GM20000 (cell line): ENCODE results near the gene TAS2R41.

Experiments
- DNase-seq: peaks from one replicate; pipeline ENCODE4 v3.0.0; 2012; ENCODE audit warnings: low spot score
- TF ChIP-seq, protein P1 (sequence below): IDR thresholded peaks from 2 replicates; pipeline ENCODE4 v1.5.1; 2012; ENCODE audit warnings: mild to moderate bottlenecking, control low read depth; ENCODE audit errors: extremely low read depth, missing control alignments

TAS2R41 gene

DNA sequence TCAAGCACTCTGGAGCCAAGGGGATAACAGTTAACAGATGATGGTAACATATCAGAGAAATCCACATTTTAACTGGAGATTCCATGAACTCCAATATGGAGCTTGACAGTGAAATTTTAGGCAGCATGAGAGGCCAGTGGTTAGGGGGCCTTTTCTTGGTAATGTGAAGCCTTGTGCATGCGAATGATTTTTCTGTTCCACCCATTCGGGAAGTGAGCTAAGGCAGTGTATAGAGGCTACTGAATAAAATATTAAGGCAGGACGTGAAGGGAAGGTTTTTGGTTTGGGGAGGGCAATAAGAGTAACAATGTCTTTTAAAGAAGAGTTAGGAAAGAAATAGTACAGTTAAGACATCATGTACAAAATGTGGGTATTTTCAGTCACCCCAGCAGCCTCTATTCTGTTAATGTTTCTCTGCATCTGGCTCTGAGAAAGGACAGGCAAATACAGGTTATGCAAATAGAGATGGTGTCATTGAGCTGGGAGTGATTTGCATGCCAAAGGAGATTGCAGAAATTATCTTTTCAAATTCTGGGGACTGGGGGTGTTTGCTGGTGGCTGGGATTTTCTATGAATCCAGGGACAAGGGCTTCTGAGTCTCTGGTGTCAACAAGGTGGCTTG lies 41.2 kb upstream of the TAS2R41 start:
- DNase-seq = no peak

DNA sequence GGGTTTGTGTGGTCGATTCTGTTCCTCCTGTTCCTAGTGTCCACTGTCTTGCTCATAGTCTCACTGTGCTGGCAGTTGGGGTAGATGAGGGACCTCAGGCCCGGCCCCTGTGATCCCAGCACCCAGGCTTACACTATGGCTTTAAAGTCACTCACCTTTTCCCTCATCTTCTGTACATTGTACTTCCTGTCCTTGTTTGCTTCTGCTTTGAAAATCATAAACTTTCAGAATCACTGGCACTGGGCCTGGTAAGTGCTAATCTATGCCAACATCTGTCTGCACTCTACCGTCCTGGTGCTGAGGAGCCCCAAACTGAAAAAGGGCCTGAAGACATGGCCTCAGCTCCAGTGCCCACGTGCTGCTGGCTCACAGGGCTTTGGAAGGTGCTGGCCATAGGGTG lies 40.1 kb upstream of the TAS2R41 start:
- TF ChIP-seq, protein P1, sequence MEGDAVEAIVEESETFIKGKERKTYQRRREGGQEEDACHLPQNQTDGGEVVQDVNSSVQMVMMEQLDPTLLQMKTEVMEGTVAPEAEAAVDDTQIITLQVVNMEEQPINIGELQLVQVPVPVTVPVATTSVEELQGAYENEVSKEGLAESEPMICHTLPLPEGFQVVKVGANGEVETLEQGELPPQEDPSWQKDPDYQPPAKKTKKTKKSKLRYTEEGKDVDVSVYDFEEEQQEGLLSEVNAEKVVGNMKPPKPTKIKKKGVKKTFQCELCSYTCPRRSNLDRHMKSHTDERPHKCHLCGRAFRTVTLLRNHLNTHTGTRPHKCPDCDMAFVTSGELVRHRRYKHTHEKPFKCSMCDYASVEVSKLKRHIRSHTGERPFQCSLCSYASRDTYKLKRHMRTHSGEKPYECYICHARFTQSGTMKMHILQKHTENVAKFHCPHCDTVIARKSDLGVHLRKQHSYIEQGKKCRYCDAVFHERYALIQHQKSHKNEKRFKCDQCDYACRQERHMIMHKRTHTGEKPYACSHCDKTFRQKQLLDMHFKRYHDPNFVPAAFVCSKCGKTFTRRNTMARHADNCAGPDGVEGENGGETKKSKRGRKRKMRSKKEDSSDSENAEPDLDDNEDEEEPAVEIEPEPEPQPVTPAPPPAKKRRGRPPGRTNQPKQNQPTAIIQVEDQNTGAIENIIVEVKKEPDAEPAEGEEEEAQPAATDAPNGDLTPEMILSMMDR = no peak
- no peak for DNase-seq

More for the DNA sequence above, 41.2 kb upstream of the TAS2R41 start:
- TF ChIP-seq, protein P1 = no peak

DNA sequence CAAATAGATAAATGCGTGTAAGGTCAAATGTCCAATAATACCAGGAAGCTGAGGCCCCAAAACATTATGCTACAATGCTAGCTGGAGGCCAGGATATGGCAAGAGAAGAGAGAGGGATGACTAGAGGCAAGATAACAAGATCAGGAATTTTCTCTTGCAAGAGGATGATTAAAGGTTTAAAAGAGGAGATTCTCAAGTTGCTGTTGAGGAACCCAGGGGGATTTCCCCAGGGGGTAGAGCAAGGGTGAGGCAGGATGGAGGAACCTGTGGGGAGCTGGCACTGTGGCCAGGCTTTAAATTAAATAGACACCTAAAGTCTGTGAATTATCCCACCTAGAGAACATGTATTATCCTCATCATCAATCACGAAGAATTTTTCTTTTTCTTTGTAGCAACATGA lies 37.8 kb upstream of the TAS2R41 start:
- TF ChIP-seq, protein P1 = no peak
- DNase-seq = no peak

DNA sequence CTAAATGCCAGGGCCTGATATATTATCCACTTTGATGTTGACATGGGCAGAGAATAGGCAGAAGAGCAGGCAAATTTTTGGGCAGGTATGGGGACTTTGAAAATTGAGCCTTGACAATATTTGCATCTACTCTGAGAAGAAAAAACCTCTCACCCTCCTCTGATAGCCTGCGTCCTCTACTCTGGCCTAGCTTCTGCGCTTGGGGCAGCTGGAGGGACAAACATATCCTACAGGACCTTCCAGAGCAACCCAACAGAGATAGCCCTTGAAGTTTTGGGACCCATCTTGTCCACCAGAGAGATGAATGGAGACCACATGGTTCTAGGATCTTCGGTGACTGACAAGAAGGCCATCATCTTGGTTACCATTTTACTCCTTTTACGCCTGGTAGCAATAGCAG lies 34.5 kb upstream of the TAS2R41 start, which contains the start of gene TAS2R60:
TSS of gene TAS2R60 (plus strand) at position 301 of the 400 bp plus-strand sequence. CDS start at position 301, 0 bp downstream.
- DNase-seq = no peak
- TF ChIP-seq, protein P1 = no peak

DNA sequence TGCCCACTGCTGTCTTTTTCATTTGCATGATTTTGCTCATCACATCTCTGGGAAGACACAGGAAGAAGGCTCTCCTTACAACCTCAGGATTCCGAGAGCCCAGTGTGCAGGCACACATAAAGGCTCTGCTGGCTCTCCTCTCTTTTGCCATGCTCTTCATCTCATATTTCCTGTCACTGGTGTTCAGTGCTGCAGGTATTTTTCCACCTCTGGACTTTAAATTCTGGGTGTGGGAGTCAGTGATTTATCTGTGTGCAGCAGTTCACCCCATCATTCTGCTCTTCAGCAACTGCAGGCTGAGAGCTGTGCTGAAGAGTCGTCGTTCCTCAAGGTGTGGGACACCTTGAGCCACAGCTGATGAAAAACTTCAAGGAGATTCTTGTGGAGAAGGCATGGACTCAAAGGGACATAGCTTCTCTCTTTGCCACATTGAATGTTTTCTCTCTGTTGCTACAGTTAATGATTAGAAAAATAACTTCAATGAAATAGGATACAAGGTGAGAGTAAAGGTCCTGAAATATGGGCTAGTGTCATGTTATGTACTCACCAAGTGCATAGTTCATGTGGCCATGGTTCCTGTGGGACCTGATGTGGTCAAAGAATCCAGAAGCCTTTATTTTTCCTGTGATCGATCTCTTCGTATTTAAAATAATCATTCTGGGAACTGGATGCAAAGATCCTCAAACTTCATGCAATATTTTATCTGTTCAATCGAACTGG lies 33.5 kb upstream of the TAS2R41 start:
- DNase-seq = no peak
- TF ChIP-seq, protein P1 = no peak

DNA sequence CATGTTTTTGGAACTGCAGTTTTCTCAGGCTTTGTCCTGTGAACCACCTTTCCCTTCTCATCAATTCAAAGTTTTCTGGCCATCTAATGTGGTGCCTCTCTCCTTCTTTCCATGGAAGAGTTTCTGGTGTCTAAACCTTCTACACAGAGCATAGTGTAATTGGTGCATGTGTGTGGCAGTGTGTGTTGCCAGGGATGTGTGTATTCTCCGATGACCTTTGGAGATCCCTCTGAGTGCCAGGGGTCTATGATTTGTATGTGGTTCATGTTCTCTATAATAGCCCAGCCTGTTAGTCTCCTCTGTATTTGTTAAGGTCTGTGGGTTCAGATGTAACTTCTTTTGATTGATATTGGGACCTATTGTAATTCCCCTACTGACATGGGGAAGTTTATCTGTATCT lies 32.9 kb upstream of the TAS2R41 start:
- TF ChIP-seq, protein P1 = no peak

DNA sequence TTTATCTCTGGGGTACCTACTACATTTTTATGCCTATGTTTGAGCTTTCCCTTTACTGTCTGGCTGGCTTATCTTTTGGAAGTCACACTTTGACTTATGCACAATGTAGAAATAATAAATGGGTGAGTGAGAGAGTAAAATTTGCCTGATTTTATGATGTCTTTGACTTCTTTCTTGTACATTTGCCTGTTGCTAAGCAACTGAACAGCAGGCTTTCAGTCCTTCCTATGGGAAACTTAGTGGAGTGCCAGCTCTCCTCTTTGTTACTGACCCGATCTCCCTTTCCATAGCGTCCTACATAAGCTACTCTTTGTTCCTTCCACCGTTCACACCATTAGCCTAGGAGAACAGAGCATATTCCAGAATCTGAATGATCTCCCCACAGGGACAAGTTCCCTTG lies 30.2 kb upstream of the TAS2R41 start:
- TF ChIP-seq, protein P1 = no peak
- no peak for DNase-seq

More for the DNA sequence above, 32.9 kb upstream of the TAS2R41 start:
- no peak for DNase-seq
